ENCODE results near the gene IL22.

IL22 gene, protein sequence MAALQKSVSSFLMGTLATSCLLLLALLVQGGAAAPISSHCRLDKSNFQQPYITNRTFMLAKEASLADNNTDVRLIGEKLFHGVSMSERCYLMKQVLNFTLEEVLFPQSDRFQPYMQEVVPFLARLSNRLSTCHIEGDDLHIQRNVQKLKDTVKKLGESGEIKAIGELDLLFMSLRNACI

DNA sequence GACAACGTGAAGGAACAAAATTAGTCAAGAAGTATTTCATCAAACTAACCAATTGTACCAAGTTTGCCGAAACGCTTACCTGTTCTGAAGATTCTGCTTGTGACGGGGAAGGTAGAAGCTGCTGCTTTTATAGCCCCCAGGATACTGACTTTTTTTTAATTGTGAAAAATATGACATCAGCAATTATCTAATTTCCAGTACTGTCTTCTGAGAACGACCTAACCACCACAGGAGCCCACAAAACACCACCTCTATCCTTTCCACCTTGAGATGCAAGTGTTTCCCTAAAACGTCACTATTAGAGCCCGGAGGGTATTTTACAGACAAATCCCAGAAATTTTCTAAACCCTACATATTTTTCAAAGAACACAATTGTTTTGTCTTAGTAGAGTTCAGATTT lies at the start of gene IL22:
Gene IL22 (minus strand): TSS at position 101 of the 400 bp plus-strand sequence. CDS start 156 bp downstream, outside the sequence.
- in situ Hi-C loops (cut with MboI; ENCODE audit: low sequenced_read_pairs): no loop called here

DNA sequence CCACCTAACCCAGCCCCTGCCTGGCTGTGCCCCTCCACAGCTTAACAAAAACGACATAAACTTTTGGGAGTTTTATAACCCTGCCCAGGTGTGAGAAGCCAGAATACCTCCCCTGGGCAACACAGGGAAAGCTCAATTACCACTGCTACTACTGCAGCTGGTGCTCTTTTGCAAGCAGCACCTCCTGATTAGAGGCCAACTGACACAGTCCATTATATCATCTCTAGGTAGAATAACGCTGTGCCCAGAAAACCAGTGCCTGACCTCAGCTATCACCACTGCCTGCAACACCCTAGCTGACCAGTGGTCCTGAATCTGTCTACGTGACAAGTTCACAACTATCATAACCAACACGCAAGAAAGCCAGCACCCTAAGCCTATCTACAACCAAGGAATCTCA lies 44.5 kb upstream of the IL22 start:
- in situ Hi-C loops (cut with MboI; ENCODE audit: low sequenced_read_pairs): no loop called here

- in situ Hi-C loops (cut with MboI; ENCODE audit: low sequenced_read_pairs): no loop called here
Measured at GRCh38 chr12:68294251-68294650, 40.8 kb upstream of the IL22 start.

DNA sequence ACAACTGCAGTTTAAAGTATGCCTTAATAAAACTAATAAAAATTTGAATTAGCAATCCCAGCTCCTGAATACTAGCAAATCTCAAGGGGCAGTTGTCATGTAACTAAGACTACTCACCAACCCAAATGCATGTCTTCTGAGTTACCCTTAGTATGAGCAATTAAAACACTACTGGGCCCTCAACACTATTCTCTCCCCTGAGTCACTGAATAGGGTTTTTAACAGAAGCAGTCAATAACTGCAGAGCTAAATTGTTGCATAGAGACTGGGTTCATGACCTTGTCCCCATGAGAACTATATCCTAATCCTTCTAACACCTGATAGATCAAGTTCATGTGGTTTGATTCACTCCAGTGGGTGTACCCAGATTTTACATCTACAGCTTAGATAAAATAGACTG lies 39.9 kb upstream of the IL22 start:
- in situ Hi-C loops (cut with MboI; ENCODE audit: low sequenced_read_pairs): no loop called here

DNA sequence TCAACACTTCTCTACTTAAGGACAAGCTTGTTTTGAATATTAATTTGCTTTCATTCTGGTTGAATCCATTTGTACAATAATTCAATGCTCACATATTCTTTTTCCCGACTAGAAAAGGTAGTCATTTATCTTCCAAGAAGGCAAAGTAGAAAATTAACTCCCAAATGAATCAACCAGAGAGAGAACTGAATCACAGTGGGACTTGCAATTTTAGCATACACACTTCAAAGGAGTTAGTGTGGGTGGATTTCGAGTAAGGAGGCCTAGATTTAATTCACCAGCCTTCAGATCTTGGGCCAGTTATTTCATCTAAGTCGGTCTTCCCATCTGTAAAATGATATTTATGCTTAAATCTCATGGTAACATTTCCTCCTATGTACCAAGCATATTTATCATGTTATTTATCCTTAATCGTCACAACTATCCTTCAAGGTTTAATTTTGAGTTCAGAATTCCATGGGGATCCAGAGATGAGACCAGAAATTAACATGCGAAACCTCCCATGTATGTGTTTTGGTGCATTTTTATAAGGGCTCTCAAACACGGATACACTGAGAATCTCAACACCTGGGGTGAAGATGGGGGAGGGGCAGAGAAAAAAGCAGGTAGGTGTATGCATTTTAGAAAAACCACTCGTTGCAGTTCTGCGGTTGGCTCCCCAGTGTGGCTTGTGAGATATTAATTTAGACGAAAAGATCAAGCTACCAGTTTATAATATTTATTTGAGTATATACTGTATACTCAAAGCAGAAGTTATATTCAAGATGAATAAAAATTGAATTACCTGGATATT lies 38.9 kb upstream of the IL22 start:
- in situ Hi-C loops (cut with MboI; ENCODE audit: low sequenced_read_pairs): no loop called here

DNA sequence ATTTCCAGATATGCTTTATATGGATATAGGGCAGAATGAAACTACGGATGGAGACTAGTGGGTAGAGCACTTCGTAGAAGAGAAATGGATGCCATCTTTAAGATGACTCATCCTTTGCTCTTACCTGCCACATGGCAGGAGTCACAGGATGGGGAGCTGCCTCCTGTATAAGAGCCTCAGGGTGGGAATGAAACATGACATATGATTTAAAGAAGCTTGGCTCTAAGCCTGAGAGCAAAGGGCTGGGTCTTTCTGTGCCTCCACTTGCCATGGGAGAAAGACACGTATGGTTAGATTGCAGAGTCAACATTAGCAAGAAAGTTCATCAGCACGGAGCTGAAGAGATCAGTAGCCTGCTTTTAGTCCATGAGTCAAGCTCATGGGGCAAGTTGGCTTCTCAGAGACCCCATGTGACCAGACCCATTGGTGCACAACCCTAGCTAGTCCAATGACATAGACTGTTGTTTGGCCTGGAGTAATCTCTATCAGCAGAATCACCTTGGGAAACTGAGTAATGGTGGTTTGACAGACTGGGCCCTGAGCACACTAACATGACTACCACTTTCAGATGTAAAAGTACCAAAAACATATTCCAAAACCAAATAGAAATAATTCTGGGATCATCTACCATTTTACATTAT lies 38.1 kb upstream of the IL22 start:
- in situ Hi-C loops (cut with MboI; ENCODE audit: low sequenced_read_pairs): no loop called here

DNA sequence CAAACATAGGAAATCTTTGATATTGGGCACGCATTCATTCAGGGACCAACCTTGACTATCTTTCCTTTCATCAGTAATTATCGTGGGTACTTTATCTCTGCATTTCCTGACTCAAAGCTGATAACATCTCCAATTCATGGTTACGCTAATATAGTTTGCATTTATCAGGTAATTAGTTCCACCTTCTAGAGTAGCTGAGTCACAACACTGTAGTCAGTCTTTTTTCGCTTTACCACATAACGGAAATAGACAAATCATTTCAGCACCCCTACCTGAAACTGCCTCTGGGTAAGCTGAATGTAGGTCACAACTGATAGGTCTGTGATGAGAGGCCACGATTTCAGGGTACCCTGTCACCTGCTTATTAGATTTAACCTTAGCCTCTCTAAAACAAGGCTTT lies 36.7 kb upstream of the IL22 start:
- in situ Hi-C loops (cut with MboI; ENCODE audit: low sequenced_read_pairs): no loop called here

GRCh38 chr12:68287106-68287505 lies 33.7 kb upstream of the IL22 start:
- in situ Hi-C loops (cut with MboI; ENCODE audit: low sequenced_read_pairs): no loop called here

DNA sequence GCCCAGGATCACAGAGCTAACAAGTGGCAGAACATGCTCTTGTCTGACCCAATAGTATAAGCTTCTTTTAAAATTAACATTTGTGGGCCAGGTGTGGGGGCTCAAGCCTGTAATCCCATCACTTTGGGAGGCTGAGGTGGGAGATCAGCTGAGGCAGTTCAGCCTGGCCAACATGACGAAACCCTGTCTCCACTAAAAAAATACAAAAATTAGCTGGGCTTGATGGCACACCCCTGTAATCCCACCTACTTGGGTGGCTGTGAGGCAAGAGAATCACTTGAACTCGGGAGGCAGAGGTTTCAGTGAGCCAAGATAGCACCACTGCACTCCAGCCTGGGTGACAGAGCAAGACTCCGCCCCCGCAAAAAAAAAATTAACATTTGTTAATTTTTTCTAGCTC lies 33.0 kb upstream of the IL22 start:
- in situ Hi-C loops (cut with MboI; ENCODE audit: low sequenced_read_pairs): no loop called here

- in situ Hi-C loops (cut with MboI; ENCODE audit: low sequenced_read_pairs): no loop called here
Measured at GRCh38 chr12:68285541-68285940, 32.1 kb upstream of the IL22 start.

- in situ Hi-C loops (cut with MboI; ENCODE audit: low sequenced_read_pairs): no loop called here
Measured at GRCh38 chr12:68281322-68282077, 28.1 kb upstream of the IL22 start.

DNA sequence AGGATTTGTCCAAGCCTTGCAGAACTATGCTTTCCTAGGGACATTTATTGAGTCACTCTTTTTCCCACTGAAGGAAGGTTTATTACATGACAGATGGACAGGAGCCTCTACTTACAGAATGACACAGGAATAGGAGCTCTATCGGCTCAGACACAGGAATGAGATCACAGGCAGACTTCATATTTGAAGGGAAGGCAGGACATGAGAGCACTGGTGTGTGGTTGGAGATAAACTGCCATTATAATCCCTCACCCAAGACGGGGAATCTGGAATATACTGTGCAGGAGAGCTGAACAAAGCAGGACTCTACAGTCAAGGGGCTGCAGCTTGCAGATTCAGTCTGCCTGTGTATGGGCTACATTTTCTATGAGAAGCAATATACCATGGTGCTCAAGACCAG lies 26.8 kb upstream of the IL22 start:
- in situ Hi-C loops (cut with MboI; ENCODE audit: low sequenced_read_pairs): no loop called here

- in situ Hi-C loops (cut with MboI; ENCODE audit: low sequenced_read_pairs): no loop called here
Measured at GRCh38 chr12:68279227-68280054, 26.0 kb upstream of the IL22 start.

DNA sequence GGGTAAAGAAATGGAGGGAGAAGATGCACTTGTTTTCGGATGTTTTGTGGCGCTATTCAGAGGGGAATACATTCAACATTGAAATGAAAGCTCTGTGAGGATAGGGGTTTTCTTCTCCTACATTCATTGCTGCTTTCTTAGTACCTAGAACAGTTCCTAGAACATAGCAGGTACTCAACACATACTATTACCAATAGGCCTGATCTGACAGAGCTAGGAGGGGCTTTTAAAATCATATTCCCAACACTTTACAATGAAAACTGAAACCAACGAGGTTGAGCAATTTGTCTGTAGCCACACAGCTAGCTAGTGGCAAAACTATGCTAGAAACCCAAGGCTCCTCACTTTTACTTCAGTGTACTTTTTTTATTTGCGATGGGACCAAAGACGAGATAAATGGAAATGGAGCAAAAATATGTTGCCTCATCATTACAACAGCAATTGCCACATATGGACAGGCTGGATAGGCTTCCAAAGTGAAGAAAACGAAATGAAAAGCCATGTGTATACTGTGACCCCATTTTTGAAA lies 23.1 kb upstream of the IL22 start:
- in situ Hi-C loops (cut with MboI; ENCODE audit: low sequenced_read_pairs): no loop called here

DNA sequence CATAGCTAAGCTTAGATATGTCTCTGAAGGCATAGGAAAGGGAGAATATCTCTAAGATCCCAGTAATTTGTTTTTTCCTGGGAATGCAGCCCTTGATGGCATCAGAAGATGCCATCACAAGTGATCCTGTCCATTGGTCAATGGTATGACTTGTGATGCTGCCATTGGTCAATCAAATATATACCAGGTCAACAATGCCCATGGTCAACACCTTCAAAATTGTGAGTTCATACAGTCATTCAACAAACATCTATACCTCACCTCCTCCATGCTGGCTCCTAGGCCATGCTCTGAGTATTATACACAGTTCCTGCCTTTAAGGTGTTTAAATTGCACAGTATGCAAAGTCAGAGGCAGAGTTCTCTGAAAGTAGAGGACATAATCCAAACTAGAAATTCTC lies 19.3 kb upstream of the IL22 start:
- in situ Hi-C loops (cut with MboI; ENCODE audit: low sequenced_read_pairs): no loop called here

- in situ Hi-C loops (cut with MboI; ENCODE audit: low sequenced_read_pairs): no loop called here
Measured at GRCh38 chr12:68271346-68271745, 17.9 kb upstream of the IL22 start.

DNA sequence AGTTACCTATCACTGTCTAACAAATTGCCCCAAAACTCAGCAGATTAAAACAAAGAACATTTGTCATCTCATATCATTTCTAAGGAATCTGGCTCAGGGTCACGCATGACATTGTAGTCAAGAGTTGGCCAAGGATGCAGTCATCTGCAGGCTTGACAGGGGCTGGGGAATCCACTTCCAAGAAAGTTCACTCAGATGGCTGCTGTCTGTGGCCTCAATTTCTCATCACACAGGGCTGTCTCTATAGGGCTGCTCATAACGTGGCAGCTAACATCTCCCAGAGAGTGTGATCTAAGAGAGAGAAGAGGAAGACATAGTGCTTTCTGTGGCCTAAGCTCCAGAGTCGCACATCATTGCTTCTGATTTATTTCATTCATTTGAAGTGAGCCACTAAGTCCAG lies 17.0 kb upstream of the IL22 start:
- in situ Hi-C loops (cut with MboI; ENCODE audit: low sequenced_read_pairs): no loop called here

DNA sequence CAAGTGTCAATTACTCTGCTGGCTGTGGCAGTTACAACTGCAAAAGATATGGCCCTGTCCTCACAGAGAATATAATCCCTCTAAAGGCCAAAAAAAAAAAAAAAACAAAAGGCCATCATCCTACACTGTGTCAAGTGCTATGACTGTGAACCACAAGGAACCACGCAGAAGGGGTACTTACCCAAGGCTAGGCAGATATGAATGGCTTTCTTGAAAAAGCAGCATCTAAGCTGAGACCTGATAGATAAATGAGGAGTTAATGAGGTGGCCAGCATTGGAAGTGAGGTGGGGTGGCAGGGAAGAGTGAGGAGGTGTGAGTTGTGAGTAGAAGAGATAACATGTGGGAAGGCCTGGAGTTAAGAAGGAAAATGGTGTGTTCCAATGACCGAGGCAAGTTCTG lies 16.4 kb upstream of the IL22 start:
- in situ Hi-C loops (cut with MboI; ENCODE audit: low sequenced_read_pairs): no loop called here

- in situ Hi-C loops (cut with MboI; ENCODE audit: low sequenced_read_pairs): no loop called here
Measured at GRCh38 chr12:68268967-68269366, 15.6 kb upstream of the IL22 start.

DNA sequence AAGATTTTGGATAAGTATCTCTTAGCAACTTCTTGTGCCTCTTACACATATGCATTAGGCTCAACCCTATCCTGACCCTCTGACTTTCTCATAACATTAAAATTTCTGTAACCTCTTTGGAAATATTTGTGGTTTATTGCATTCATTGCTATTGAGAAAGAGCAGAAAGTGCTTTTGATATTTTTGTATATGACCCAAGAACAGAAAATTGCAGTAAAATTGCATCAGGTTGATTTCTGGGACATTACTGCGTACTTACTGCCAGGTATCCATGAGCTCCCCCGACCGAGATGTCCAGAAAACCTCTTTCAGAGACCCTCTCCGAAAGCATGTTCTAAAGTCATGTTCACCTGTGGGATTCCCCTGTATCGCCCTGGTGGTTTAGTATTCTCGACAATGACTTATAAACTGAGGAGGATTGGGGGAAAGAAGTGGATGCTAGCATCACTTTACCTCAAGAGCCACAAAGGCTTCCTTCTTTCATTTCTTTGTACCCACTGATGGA lies 14.5 kb upstream of the IL22 start:
- in situ Hi-C loops (cut with MboI; ENCODE audit: low sequenced_read_pairs): no loop called here

Data from HL-60/S4 (cell line).